Epithelial cell of esophagus (primary cell): ENCODE measurements around the gene YIF1A.

Experiments
- DNase-seq: peaks from one replicate; pipeline ENCODE4 v3.0.0; 2010; ENCODE audit warnings: low read depth
- H3K4me3 ChIP-seq: 2 replicates; pipeline ENCODE4 v1.5.1; 2011; ENCODE audit warnings: mild to moderate bottlenecking, low read length, control low read depth
- CTCF ChIP-seq: IDR thresholded peaks from 2 replicates; pipeline ENCODE4 v1.5.1; 2011; ENCODE audit warnings: low read depth, mild to moderate bottlenecking, low read length, control low read depth, inconsistent platforms; ENCODE audit not compliant: insufficient read depth; ENCODE audit errors: missing control alignments

Gene YIF1A

DNA sequence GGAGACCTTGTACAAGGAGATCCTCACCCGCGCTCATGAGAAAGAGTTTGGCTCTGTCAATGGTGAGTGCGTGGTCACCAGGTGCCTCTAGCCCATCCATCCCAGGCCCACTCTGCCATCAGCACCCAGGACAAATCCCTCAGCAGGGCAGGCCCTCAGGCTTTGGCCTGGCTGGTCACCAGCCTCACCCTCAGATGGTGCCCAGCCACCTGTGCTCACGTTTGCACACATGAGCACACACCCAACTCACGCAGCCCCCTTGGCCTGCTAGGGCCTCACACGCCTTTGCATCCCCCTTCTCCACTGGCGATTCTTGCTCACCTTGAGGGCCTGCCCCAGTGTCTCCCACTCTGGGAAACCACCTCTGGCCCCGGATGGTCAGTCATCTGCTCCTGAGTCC is 24.6 kb downstream of the YIF1A start:
- H3K4me3 ChIP-seq: no peak overlapping the region
- TF ChIP-seq CTCF: no peak
- no peak for DNase-seq

DNA sequence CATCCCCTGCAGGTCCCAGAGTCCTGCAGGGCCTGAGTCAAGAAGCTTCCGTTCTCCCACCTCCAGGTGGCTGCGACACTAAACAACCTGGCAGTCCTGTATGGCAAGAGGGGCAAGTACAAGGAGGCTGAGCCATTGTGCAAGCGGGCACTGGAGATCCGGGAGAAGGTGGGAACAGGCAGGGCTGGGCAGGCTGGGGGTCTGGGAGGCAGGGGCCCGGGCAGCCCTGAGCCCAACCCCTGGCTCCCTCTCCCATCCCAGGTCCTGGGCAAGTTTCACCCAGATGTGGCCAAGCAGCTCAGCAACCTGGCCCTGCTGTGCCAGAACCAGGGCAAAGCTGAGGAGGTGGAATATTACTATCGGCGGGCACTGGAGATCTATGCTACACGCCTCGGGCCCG is 25.2 kb downstream of the YIF1A start:
- no peak for DNase-seq
- TF ChIP-seq CTCF: no peak
- no peak overlapping the region for H3K4me3 ChIP-seq

DNA sequence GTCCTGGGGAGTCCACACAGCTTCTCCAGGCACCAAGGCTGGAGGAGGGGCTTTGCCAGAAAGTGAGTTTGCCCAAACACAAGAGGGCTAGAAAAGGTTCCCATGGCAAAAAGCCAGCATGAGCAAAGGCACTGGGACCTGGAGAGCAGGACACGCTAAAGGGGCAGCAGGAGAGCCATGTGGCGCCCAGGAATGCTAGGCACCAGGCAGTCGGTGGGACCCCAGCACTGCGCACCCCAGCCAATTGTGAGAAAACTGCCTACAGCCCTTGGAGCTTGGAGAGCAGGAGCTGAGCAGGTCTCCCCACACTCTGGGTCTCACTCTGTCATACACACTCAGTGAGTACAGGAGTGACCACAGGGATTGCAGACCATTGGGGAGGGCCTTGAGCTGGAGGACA is 25.7 kb downstream of the YIF1A start:
- no peak overlapping the region for H3K4me3 ChIP-seq
- no peak for DNase-seq
- no peak for TF ChIP-seq CTCF

DNA sequence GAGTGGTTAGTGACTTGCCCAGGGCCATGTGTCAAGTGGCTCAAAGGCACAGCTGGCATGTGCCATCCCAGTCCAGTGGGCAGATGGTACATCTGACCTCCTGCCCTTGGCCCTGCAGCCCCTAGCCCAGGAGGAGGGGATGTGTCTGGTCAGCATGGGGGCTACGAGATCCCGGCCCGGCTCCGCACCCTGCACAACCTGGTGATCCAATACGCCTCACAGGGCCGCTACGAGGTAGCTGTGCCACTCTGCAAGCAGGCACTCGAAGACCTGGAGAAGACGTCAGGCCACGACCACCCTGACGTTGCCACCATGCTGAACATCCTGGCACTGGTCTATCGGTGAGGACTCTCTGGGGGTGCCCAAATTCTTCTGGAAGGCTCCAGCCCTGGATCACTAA is 26.2 kb downstream of the YIF1A start:
- TF ChIP-seq CTCF: no peak
- no peak overlapping the region for H3K4me3 ChIP-seq
- DNase-seq: no peak

DNA sequence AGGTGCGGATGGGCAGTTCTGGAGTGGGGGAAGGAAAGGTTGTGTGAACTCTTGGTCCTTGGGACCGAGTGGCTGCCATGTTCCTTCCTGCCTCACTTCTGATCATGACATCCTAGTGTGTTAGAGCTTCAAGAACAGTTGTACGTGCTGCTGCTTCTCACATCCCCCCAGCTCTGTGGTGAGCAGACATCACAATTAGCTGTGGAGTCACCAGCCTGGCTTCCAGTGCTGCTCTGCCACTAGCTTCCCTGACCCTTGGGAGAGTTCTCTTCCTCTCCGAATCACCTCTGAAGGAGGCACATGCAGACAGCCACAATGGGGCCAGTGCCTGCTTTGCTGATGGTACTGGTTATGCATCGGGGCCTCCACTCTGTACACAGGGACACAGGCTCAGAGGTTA is 26.8 kb downstream of the YIF1A start:
- DNase-seq: no peak
- TF ChIP-seq CTCF: no peak
- H3K4me3 ChIP-seq: no peak overlapping the region

DNA sequence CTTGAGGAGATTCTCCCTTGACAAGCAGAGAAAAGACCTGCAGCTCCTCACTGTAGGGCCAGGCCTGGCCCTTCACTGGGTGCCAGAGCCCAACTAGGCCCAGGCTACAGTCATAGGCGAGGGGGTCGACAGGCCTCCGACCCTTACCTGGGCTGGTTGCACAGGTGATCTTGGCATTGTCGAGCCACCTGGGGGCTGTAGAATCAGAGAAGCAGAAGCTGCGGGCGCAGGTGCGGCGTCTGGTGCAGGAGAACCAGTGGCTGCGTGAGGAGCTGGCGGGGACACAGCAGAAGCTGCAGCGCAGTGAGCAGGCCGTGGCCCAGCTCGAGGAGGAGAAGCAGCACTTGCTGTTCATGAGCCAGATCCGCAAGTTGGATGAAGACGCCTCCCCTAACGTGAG is 27.4 kb downstream of the YIF1A start:
- H3K4me3 ChIP-seq: no peak overlapping the region
- TF ChIP-seq CTCF: no peak
- DNase-seq: no peak

DNA sequence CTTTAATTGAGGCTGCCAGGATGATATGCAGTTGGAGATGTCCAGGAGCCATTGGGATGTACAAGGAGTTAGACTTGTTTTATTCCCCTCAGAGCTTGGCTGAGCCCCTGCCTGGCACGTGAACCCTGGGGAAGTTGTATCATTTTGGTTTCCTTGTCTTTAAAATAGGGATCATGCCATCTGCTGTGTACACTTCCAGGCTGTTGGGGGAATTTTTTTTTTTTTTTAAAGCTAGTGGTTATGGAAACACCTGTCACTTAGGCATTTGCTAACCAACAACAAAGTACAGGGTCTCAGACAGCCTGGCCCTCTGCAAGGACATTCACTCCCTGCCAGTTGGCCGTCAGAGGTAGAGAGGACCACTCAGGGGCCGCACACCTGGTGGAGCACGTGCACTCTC is 29.0 kb downstream of the YIF1A start:
- TF ChIP-seq CTCF: no peak
- DNase-seq: no peak
- H3K4me3 ChIP-seq: no peak overlapping the region
